NCI-H2029 treated with DMSO at 0.1 percent for 48 hours (cell line): ENCODE results near the gene RNU1-2.
"Not testable (repeated sequence)": the region's sequence is repeated elsewhere in the genome, so short reads cannot be mapped to it uniquely, and the experiment has no call there.

Experiments
- DNase-seq: peaks from one replicate; lab custom pipeline; 2025; lab: John Stamatoyannopoulos, UW

Gene RNU1-2

DNA sequence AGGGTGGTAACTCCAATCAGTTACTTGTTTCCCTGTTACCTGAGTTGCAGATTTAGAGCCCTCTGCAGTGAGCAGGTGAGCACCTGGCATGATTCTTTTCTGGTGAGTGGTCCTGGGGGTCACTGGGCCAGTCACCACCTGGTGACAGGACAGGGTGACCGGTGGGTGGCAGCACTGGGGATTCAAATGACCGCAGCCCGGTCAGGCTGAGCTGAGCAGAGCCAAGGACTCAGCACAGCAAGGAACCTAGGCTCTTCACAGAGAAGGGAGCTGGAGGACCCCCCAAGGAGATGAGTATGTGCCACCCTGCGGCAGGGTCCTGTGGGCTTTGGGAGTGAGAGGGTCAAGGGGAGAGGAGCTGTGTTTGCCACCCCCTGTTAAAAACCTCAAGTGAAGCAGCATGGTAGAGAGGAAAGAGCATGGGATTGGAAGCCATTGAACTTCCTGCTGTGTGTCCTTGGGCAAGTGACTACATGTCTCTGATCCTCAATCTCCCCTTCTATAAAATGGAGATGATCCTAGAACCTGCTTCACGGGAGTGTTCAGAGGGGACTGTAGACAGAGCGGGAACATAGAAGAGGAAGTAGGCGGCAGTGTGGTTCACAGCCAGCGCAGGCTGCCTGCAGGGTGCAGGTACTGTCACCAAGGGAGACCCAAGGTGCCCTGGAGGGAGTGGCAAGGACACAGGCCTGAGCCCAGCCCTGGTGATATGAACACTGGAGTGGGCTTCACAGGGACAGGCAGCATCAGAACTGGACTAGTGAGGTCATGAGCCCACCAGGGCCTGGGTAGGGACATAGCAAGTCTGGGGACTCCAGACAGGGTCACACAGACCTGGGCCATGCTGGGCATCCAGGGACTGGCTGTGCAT, 16.3 kb downstream of the RNU1-2 start:
- DNase-seq, result not testable (repeated sequence)

DNA sequence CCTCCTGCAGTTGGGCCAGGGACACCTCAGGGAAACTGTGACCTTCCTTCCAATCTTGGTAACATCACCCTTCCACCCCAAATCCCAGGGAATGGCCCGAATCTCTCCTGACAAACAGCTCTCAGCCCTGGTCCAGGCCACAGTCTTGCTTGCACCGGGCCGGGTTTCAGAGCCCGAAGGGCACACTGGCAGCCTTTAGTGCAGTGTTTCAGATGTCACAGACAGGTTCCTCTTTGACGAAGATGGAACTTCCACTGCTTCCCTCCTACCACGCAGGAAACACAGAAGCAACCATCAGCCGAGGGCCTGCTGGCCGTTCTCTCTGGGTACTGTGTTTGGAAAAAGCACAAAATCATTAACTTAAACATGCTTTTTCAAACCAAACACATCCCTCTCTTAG, 17.0 kb downstream of the RNU1-2 start:
- DNase-seq, result not testable (repeated sequence)

DNA sequence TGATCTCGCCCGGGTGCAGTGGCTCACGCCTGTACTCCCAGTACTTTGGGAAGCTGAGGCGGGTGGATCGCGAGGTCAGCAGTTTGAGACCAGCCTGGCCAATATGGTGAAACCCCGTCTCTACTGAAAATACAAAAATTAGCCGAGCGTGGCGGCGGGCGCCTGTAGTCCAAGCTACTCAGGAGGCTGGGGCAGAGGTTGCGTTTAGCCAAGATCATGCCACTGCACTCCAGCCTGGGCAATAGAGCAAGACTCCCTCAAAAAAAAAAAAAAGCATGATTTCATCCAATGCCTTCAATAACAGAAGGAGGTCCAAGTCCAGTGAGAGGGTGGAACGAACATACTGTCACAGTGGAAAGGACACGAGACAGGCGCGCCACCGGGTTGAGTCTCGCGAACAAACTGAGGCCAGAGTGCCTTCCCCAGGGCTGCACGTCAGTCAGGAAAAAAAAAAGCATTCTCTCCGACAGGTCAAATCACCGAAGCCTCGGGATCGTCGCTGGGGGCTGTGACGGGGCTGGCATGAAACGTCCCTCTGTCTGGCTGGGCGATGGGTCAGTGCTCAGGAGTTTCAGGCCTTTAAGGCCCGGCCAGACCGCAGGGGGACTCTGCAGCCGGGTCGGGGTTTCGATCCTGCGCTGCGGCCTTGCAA, 17.5 kb downstream of the RNU1-2 start:
- DNase-seq, result no peak

DNA sequence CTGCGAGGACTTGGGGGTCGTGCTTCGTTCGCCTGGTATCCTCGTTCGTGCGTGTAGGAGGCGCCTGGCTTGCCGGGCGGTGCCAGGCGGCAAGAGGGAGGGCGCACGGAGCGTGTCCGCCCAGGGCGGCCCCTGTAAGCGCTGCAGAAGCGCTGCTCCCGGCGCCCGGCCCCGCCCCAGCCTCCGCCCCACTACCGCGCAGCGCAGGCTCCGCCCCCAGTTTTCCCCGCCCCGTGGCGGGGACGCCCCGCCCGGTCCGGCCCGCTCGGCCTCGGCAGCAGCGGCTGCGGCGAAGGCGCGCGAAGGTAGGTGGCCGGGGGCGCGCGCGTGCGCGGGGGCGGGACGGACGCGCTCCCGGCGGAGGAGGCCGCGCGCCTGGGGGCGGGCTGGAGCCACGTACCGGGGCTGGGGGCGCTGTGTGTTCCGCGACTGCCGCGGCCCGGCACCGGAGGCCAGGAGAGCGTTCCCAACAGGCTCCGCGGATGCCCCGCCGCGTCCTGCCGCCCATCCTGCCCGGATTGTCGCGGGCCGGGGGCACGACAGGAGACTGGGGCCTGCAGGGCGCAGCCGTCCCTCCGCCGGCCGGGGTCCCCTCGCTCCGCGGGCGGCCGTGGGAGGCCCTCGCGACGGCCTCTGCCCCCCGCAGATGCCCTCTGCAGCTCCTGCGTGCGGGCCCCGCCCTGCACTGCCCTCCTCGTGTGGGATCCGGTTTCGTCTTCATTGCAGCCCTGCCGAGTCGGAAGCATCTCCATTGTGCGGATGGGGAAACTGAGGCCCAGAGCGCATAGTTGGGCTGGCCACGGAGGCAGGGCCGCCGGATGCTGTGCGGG, 18.3 kb downstream of the RNU1-2 start:
- DNase-seq, result peak; percentile 88

DNA sequence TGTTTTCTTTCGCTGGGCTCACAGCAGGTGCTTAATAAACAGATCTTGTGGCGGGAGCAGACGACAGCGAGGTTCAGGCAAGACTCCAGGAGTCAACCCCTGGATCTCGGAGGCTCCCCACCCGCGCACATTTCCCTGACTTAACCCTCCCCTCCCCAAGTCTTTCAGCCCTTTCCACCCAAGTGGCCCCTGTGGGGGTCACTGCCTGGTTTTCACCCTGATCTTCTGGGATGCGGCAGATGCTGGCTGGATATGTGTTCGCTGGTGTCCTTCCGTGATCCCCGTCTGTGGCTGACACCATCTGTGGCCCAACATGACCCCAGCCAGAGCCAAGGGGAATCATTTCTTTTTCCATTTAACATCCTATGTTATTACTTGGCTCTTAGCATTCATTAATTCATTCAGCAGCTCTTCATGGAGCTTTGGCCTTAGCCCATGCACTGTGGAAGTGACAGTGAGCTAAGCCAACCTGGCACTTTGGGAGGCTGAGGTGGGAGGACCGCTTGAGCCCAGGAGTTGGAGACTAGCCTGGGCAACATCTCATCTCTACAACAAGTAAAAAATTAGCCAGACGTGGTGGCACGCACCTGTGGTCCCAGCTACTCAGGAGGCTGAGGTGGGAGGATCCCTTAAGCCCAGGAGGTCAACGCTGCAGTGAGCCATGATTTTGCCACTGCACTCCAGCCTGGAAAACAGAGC, 19.3 kb downstream of the RNU1-2 start:
- not testable (repeated sequence) for DNase-seq

DNA sequence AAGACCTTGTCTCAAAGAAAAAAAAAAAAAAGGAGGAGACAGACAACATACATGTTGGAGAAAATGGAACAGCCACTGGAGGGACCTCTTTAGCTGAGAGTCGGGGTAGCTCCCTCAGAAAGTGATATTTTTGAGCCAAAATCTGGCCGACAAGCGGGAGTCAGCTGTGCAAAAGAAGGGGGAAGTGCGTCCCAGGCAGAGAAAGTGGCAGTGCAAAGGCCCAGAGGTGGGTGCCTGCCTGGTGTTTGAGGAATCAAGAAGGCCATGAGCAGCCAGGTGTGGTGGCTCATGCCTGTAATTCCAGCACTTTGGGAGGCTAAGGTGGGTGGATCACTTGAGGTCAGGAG, 19.8 kb downstream of the RNU1-2 start:
- DNase-seq, result no peak

DNA sequence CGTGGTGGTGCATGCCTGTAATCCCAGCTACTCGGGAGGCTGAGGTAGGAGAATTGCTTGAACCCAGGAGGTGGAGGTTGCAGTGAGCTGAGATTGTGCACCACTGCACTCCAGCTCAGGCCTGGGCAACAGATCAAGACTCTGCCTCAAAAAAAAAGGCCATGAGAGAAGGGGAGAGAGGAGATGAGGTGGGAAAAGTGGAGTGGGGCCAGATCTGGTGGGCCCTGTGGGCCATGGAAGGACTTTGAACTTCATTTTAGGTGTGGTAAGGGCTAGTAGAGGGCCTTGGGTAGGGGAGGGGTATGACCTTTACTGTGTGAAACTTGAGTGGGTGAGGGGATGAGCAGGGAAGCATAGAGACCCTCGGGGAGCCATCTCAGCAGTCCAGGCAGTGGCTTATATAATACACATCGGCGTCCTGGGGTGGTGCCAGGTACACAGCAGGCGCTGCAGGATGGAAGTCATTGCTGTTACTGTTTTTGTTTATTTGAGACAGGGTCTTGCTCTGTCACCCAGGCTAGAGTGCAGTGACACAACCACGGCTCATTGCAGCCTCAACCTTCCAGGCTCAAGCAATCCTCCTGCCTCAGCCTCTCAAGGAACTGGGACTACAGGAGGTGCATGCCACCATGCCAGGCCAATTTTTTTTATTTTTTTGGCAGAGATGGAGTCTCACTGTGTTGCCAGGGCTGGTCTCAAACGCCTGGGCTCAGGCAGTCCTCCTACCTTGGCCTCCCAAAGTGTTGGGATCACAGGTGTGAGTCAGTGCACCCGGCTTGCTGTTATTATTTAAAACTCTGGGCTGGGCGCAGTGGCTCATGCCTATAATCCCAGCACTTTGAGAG, 20.5 kb downstream of the RNU1-2 start:
- not testable (repeated sequence) for DNase-seq

DNA sequence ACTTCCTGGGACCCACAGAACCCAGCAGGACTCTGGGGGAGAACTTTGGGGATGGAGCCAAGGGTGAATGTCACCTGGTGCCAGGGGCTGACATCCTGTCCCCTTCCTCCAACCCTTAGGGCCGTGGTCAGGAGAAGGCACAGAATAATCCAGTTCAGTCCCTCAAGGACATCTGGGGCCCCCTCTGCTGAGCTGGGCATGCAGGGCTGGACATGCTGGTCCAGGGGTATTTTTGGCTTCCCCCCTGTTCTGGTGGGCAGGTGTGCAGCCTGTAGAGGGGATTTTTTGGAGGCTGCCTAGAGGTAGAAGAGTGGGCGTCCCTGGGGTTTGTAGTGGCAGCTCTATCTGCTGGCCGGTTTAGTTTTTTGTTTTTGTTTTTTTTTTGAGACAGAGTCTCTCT, 22.6 kb downstream of the RNU1-2 start:
- DNase-seq, result no peak

DNA sequence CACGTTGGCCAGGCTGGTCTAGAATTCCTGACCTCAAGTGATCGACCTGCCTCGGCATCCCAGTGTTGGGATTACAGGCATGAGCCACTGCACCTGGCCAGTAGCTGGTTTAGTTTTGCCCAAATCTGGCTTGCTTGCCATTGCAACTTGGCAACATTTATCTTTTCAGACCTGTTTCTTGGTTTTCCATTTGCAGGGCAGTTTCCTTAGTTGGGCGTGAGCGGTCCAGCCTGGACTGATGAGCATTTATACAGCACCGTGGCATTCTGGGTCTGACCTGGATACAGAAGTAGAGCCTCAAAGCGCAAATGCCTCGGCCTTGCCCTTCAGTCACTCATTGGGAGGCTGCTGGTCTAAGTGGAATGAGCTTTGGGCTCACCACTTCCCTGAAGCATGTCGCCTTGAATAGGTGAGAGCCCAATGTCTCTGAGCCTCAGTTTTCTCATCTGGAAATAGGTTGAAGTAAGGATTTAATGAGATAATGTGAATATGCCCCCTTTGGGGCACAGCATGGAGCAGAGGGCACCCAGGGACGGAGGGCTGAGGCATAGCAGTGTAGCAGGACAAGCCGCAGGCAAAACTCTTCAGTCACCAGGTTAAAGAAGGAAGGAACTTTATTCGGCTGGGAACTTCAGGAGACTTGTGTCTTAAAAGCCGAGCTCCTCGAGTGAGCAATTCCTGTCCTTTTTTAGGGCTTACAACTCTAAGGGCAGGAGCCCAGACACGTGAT, 23.3 kb downstream of the RNU1-2 start:
- DNase-seq, result not testable (repeated sequence)

DNA sequence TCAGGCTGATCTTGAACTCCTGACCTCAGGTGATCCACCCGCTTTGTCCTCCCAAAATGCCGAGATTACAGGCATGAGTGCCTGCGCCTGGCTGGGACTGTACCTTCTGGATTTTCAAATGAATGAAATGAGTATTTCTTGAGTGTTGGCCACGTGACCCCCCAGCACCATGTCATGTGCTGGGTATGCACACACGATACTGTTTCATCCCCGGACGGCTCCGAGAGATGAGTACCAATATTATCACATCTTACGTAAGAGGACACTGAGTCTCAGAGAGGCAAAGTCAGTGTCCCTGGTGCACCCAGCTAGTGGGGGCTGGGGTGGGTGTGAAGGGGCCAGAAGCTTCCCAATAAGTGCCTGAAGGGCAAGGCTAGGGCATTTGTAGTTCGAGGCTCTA, 25.2 kb downstream of the RNU1-2 start:
- DNase-seq, result no peak

DNA sequence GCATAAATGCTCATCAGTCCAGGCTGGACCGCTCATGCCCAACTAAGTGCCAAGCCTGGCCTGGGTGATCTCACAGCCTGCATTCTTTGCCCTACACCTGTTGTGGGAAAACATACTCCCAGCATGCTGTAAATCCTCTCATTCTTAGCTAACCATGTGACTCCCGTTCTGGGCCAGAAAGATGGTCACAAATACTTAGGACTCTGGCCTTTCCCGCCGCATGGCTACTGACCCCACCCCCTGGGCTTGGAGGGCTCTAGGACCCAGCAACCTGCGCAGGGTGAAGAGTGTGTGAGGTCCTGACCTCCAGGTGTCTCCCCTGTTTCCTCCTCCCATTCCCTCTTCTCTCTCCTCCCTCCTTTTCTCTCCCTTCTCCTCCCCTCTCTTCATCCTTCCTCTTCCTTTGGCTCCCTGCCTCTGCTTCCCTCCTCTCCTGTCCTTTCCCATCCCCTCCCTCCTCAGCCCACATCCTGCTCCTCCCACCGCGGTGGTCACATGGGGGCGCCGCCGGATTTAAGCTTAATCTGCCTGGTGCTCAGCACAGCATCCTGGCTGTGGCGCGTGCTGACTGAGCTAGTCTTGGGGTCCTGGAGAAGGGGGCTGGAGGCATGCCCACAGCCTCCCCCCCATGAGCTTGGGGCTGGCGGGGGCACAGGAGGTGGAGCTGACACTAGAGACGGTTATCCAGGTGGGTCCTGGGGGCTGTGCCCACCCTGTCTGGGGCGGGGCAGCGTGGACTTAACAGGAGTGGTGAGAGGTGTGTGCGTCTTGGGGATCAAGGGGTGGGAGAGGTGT, 25.8 kb downstream of the RNU1-2 start, which contains the start of gene CROCC:
Gene CROCC (plus strand): TSS at position 541 of the 795 bp plus-strand sequence. CDS start 88 bp downstream, at position 629.
- peak; percentile 72 for DNase-seq

DNA sequence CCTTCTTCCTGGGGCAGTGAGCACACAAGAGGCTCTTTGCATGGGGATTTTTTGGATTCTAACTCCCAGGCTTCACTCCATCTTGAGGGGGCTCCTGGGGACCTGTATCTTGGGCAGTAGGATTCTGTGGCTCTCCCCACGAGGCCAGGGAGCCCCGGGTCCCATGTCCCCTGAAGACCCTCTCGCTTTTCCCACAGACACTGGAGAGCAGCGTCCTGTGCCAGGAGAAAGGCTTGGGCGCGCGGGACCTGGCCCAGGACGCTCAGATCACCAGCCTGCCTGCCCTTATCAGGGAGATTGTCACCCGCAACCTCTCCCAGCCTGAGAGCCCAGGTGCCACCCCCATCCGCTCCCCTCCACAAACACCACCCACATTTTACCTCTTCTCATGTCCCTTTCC, 26.7 kb downstream of the RNU1-2 start:
- DNase-seq, result no peak

DNA sequence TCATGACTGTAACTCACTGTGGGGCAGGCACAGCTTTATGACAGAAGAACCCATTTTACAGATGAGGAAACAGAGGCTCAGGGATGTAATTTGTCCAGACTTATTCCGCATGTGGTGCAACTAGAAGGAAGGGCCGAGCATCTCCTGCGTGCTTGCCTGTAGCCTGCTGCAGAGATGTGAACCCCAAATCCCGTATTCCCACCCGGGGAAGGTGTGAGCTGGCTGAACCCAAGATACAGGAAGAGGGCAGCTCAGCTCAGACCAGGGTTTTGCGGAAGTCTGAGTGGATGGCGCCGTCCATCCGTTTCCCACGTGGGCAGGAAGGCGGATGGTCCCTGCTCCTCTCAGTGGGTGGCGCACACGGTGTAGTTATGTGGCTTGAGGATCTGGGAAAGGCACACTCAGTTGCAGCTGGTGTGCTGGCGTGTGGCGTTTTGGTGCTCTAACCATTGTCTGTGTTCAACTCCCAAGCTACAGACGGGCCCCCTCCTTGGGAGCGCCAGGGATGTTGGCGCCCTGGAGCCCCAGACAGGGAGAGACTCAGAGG, 27.2 kb downstream of the RNU1-2 start:
- no peak for DNase-seq

DNA sequence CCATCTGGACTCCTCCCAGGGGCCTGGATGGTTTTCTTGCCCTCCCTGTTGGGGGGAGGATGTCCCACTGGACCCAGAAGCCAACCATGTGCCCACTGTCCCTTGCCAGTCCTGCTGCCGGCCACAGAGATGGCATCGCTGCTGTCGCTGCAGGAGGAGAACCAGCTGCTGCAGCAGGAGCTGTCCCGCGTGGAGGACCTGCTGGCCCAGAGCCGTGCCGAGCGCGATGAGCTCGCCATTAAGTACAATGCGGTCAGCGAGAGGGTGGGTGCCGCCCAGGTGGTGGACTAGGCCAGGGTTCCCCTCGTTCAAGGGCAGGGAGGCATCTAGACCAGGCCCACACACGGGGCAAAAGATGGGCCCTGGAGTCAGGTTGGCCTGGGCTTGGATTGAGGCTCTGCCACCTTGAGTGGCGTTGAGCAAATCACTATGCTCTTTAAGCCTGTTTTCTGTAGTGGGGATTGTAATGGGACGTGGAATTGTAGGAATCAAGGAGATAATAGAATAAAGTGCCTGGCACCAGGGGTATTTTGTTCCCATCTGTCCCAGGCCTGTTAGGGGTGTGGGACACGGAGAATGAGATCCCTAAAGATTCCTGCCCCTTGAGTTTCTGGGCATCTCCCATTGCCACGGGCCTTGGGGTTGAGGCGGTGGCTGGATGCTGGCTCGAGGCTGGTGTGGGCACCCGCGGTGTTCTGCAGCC, 28.6 kb downstream of the RNU1-2 start:
- DNase-seq, result no peak

DNA sequence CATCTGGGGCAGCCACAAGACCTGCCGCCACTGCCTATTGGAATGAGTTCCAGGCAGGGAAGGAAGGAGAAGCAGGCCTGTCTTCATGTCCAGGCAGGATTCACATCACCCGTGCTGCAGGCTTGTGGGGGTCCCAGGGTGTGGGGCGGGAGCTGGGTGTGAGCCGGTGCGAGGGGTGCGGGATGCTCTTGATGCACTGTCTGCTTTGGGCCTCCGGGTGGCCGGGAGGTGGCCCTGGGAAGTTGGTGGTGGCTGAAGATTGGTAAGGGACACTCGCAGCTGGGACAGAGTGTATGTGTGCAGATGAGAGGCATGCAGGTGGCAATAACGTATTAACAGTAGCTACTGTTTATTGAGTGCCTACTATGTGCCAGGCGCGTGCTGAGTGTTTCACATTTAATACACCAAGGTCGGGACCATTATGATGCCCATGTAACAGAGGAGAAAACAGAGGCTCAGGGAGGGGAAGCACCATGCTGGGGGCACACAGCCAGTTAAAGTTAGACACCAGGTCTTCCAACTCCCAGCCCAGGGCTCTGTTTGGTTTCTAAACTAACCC, 29.2 kb downstream of the RNU1-2 start:
- DNase-seq, result no peak

DNA sequence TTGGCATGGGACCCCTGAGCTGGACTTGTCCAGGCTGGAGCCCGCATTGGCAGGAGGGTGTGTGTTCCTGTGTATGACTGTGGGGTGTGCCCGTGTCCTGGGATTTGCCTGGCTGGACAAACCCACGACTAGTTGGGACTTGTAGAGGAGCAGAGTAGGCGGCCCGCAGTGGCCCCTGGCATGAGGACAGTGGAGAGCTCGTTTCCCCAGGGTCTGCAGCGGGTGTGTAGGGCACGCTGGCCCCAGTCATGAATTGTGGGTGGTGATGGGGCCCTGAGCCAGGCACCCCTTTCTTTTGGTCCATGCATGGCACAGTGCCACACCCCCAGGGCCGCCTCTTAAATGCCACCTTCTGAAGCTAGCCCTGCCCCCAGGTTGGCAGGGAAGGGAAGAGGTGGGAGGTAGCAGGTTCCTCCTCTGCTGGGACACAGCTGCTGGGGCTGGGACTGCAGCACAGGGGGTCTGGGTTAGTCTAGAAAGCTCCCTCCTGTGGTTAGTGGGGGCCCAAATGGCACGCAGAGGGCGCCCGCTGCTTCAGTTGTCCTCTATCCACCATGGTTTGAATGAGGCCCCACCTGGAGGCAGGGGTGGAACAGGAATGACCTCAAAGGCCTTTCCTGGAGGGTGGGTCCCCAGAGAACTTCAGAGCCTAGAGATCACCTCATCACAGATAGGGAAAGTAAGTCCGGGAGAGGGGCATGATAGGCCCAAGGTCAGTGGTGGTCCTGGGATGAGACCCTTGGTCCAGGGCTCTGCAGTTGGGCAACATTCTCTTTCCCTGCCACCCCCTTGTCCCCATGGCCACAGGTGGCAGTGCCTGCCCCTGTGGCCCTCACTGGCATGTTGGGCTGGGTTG, 30.1 kb downstream of the RNU1-2 start:
- DNase-seq, result no peak

DNA sequence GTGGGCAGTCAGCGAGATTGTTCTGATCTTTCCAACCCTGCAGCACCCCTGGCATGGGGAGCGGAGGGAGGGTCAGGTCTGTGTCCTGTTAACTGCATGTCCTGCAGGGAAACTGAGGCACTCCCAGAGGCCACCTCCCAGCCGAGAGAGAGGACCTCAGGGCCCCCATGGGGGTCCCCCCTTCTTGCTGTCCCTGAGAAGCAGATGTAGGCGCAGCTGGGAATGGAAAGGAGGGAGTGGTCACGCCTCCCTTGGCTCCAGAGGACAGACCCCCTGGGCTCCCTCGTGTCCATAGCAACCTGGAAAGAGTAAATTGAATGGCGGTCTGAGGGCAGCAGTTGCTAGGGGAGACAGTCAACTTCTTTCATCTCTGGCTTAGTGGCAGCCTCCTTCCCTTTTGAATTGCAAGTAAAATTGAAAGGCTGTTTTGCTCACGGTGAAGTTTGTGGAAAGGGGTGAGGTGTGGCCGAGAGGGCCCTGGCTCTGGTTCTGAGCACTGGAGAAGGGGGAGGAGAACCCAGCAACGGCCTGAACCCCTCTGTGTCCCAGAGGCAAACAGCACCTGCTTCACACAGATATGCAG, 30.8 kb downstream of the RNU1-2 start:
- DNase-seq, result no peak
